ENCODE results near the gene MORC3.

DNA sequence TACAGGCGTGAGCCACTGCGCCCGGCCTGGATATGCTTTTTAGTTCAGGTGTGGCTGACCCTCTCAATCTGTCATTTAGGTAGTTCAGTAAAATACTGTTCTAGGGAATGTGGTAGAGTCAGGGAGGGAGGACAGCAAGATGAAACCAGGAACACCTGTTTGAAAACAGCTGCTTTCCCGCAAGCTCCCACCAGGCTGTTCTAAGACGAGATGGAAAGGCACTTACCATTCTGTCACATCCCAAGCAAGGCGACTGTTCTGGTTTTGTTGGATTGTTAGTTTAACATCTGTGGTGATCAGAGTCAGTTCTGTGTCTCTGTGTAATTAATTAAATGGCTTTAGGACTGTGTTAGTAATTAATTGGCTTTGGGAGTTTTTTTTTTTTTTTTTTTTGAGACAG lies 68.1 kb downstream of the MORC3 start:
- TF ChIP-seq ZBTB1 (tag by site-specific recombination; IDR thresholded peaks at IDR 0.05), result no peak
- TF ChIP-seq, protein P1, sequence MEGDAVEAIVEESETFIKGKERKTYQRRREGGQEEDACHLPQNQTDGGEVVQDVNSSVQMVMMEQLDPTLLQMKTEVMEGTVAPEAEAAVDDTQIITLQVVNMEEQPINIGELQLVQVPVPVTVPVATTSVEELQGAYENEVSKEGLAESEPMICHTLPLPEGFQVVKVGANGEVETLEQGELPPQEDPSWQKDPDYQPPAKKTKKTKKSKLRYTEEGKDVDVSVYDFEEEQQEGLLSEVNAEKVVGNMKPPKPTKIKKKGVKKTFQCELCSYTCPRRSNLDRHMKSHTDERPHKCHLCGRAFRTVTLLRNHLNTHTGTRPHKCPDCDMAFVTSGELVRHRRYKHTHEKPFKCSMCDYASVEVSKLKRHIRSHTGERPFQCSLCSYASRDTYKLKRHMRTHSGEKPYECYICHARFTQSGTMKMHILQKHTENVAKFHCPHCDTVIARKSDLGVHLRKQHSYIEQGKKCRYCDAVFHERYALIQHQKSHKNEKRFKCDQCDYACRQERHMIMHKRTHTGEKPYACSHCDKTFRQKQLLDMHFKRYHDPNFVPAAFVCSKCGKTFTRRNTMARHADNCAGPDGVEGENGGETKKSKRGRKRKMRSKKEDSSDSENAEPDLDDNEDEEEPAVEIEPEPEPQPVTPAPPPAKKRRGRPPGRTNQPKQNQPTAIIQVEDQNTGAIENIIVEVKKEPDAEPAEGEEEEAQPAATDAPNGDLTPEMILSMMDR (tag by site-specific recombination; IDR thresholded peaks at IDR 0.05), result no peak
- no peak for TF ChIP-seq ZNF416 (tag by site-specific recombination; IDR thresholded peaks at IDR 0.05)
- TF ChIP-seq TCF7L2 (IDR thresholded peaks at IDR 0.05; ENCODE audit: borderline replicate concordance, low read depth, low read length), result no peak
- TF ChIP-seq ZNF10 (tag by site-specific recombination; IDR thresholded peaks at IDR 0.05), result no peak
- no peak for TF ChIP-seq ZNF707 (tag by site-specific recombination; IDR thresholded peaks at IDR 0.05)
- TF ChIP-seq ZNF239 (tag by site-specific recombination; IDR thresholded peaks at IDR 0.05), result no peak
